ENCODE results near the gene P4HB.

P4HB gene

GRCh38 chr17:81829858-81830257 is 30.5 kb downstream of the P4HB start:
- Histone ChIP-seq H3K9me3 (replicated peaks; ENCODE audit: insufficient read depth, low read length) (no peaks in the 10 kb centered on the region), H2AFZ (ENCODE audit: low read length) (no peak overlapping the region), H3K27ac (ENCODE audit: low read length) (no peak overlapping the region), H3K79me2 (ENCODE audit: low read length) (peaks cover 11% of the 10 kb centered on the region), H3K36me3 (replicated peaks; ENCODE audit: insufficient read depth, low read length) (no peaks in the 10 kb centered on the region), H3K9ac (ENCODE audit: low read length) (no peak overlapping the region), H3K4me2 (ENCODE audit: low read depth, low read length) (no peak overlapping the region), H3K9me2 (replicated peaks; ENCODE audit: insufficient read depth, low read length) (no peaks in the 10 kb centered on the region), H3K4me3 (ENCODE audit: low read length) (no peak overlapping the region), H4K20me1 (ENCODE audit: insufficient read depth, low read length) (no peaks in the 10 kb centered on the region), H3F3A (ENCODE audit: insufficient read depth, low read length) (peaks cover 16% of the 10 kb centered on the region), H3K4me1 (ENCODE audit: low read length) (peaks cover 14% of the 10 kb centered on the region), H3K27me3 (replicated peaks; ENCODE audit: insufficient read depth, low read length) (no peaks in the 10 kb centered on the region)
- TF ChIP-seq EZH2phosphoT487 (IDR thresholded peaks at IDR 0.05; ENCODE audit: low read length) (no peak), CTCF (IDR thresholded peaks at IDR 0.05; ENCODE audit: low read length) (no peak), EZH2 (optimal IDR thresholded peaks at IDR 0.05; ENCODE audit: low read depth, low read length) (no peak)
- no peak for DNase-seq

GRCh38 chr17:81828656-81829055 is 31.7 kb downstream of the P4HB start:
- H2AFZ ChIP-seq (ENCODE audit: low read length): no peak overlapping the region
- no peaks in the 10 kb centered on the region for H3K9me3 ChIP-seq (replicated peaks; ENCODE audit: insufficient read depth, low read length)
- no peaks in the 10 kb centered on the region for H3K36me3 ChIP-seq (replicated peaks; ENCODE audit: insufficient read depth, low read length)
- H3K4me1 ChIP-seq (ENCODE audit: low read length): peaks cover 11% of the 10 kb centered on the region
- no peaks in the 10 kb centered on the region for H4K20me1 ChIP-seq (ENCODE audit: insufficient read depth, low read length)
- DNase-seq: no peak
- H3K4me2 ChIP-seq (ENCODE audit: low read depth, low read length): no peak overlapping the region
- H3K9me2 ChIP-seq (replicated peaks; ENCODE audit: insufficient read depth, low read length): no peaks in the 10 kb centered on the region
- TF ChIP-seq EZH2phosphoT487 (IDR thresholded peaks at IDR 0.05; ENCODE audit: low read length): no peak
- TF ChIP-seq CTCF (IDR thresholded peaks at IDR 0.05; ENCODE audit: low read length): no peak
- TF ChIP-seq EZH2 (optimal IDR thresholded peaks at IDR 0.05; ENCODE audit: low read depth, low read length): no peak
- H3K4me3 ChIP-seq (ENCODE audit: low read length): no peak overlapping the region
- H3K9ac ChIP-seq (ENCODE audit: low read length): no peak overlapping the region
- H3F3A ChIP-seq (ENCODE audit: insufficient read depth, low read length): peaks cover 13% of the 10 kb centered on the region
- no peak overlapping the region for H3K27ac ChIP-seq (ENCODE audit: low read length)
- H3K27me3 ChIP-seq (replicated peaks; ENCODE audit: insufficient read depth, low read length): no peaks in the 10 kb centered on the region
- H3K79me2 ChIP-seq (ENCODE audit: low read length): peaks cover 11% of the 10 kb centered on the region

GRCh38 chr17:81825841-81826466 is 34.4 kb downstream of the P4HB start:
- no peak for DNase-seq
- no peak overlapping the region for H3K27ac ChIP-seq (ENCODE audit: low read length)
- no peak overlapping the region for H2AFZ ChIP-seq (ENCODE audit: low read length)
- H3K79me2 ChIP-seq (ENCODE audit: low read length): no peaks in the 10 kb centered on the region
- no peak overlapping the region for H3K4me3 ChIP-seq (ENCODE audit: low read length)
- H3K9me3 ChIP-seq (replicated peaks; ENCODE audit: insufficient read depth, low read length): no peaks in the 10 kb centered on the region
- no peaks in the 10 kb centered on the region for H3K9me2 ChIP-seq (replicated peaks; ENCODE audit: insufficient read depth, low read length)
- H4K20me1 ChIP-seq (ENCODE audit: insufficient read depth, low read length): no peaks in the 10 kb centered on the region
- no peaks in the 10 kb centered on the region for H3K4me1 ChIP-seq (ENCODE audit: low read length)
- H3K9ac ChIP-seq (ENCODE audit: low read length): no peak overlapping the region
- no peaks in the 10 kb centered on the region for H3K27me3 ChIP-seq (replicated peaks; ENCODE audit: insufficient read depth, low read length)
- no peaks in the 10 kb centered on the region for H3F3A ChIP-seq (ENCODE audit: insufficient read depth, low read length)
- TF ChIP-seq EZH2 (optimal IDR thresholded peaks at IDR 0.05; ENCODE audit: low read depth, low read length): no peak
- peak; percentile 13 for TF ChIP-seq CTCF (IDR thresholded peaks at IDR 0.05; ENCODE audit: low read length)
- H3K4me2 ChIP-seq (ENCODE audit: low read depth, low read length): no peak overlapping the region
- no peaks in the 10 kb centered on the region for H3K36me3 ChIP-seq (replicated peaks; ENCODE audit: insufficient read depth, low read length)
